ENCODE measurements around the gene AMOTL1.

Gene AMOTL1

GRCh38 chr11:94856443-94856842 is 88.3 kb downstream of the AMOTL1 start:
- no peak overlapping the region for H3K27ac ChIP-seq (ENCODE audit: low read depth, low read length)
- no peak overlapping the region for H2AFZ ChIP-seq (ENCODE audit: low read length, unreplicated experiment)
- no peaks in the 10 kb centered on the region for H3K27me3 ChIP-seq (ENCODE audit: insufficient read depth, low read length)
- no peaks in the 10 kb centered on the region for H3K79me2 ChIP-seq (ENCODE audit: control insufficient read depth, insufficient read depth, low read length, unreplicated experiment)
- H3K36me3 ChIP-seq (ENCODE audit: insufficient read depth, low read length): peaks cover 47% of the 10 kb centered on the region
- H3K4me1 ChIP-seq (ENCODE audit: control insufficient read depth, insufficient read depth, low read length, unreplicated experiment): no peaks in the 10 kb centered on the region
- H3K4me3 ChIP-seq (ENCODE audit: low read depth, low read length): no peak overlapping the region

GRCh38 chr11:94857337-94857736 is 89.2 kb downstream of the AMOTL1 start:
- peaks cover 47% of the 10 kb centered on the region for H3K36me3 ChIP-seq (ENCODE audit: insufficient read depth, low read length)
- H3K4me1 ChIP-seq (ENCODE audit: control insufficient read depth, insufficient read depth, low read length, unreplicated experiment): no peaks in the 10 kb centered on the region
- H3K27ac ChIP-seq (ENCODE audit: low read depth, low read length): no peak overlapping the region
- H2AFZ ChIP-seq (ENCODE audit: low read length, unreplicated experiment): no peak overlapping the region
- no peak overlapping the region for H3K4me3 ChIP-seq (ENCODE audit: low read depth, low read length)
- H3K79me2 ChIP-seq (ENCODE audit: control insufficient read depth, insufficient read depth, low read length, unreplicated experiment): no peaks in the 10 kb centered on the region
- H3K27me3 ChIP-seq (ENCODE audit: insufficient read depth, low read length): no peaks in the 10 kb centered on the region

GRCh38 chr11:94858012-94858705 is 90.0 kb downstream of the AMOTL1 start:
- H3K27ac ChIP-seq (ENCODE audit: low read depth, low read length): no peak overlapping the region
- H3K4me1 ChIP-seq (ENCODE audit: control insufficient read depth, insufficient read depth, low read length, unreplicated experiment): peaks cover 4% of the 10 kb centered on the region
- H3K36me3 ChIP-seq (ENCODE audit: insufficient read depth, low read length): peaks cover 43% of the 10 kb centered on the region
- no peak overlapping the region for H2AFZ ChIP-seq (ENCODE audit: low read length, unreplicated experiment)
- H3K4me3 ChIP-seq (ENCODE audit: low read depth, low read length): no peak overlapping the region
- no peaks in the 10 kb centered on the region for H3K79me2 ChIP-seq (ENCODE audit: control insufficient read depth, insufficient read depth, low read length, unreplicated experiment)
- H3K27me3 ChIP-seq (ENCODE audit: insufficient read depth, low read length): no peaks in the 10 kb centered on the region

GRCh38 chr11:94860333-94860732 is 92.2 kb downstream of the AMOTL1 start:
- Histone ChIP-seq H3K27ac (ENCODE audit: low read depth, low read length) (no peak overlapping the region), H3K4me1 (ENCODE audit: control insufficient read depth, insufficient read depth, low read length, unreplicated experiment) (peaks cover 9% of the 10 kb centered on the region), H3K4me3 (ENCODE audit: low read depth, low read length) (no peak overlapping the region), H2AFZ (ENCODE audit: low read length, unreplicated experiment) (no peak overlapping the region), H3K79me2 (ENCODE audit: control insufficient read depth, insufficient read depth, low read length, unreplicated experiment) (no peaks in the 10 kb centered on the region), H3K27me3 (ENCODE audit: insufficient read depth, low read length) (no peaks in the 10 kb centered on the region), H3K36me3 (ENCODE audit: insufficient read depth, low read length) (peaks cover 42% of the 10 kb centered on the region)

GRCh38 chr11:94861306-94861845 is 93.2 kb downstream of the AMOTL1 start:
- H3K4me1 ChIP-seq (ENCODE audit: control insufficient read depth, insufficient read depth, low read length, unreplicated experiment): peaks cover 9% of the 10 kb centered on the region
- no peaks in the 10 kb centered on the region for H3K79me2 ChIP-seq (ENCODE audit: control insufficient read depth, insufficient read depth, low read length, unreplicated experiment)
- H3K36me3 ChIP-seq (ENCODE audit: insufficient read depth, low read length): peaks cover 49% of the 10 kb centered on the region
- no peak overlapping the region for H3K27ac ChIP-seq (ENCODE audit: low read depth, low read length)
- H3K27me3 ChIP-seq (ENCODE audit: insufficient read depth, low read length): no peaks in the 10 kb centered on the region
- H2AFZ ChIP-seq (ENCODE audit: low read length, unreplicated experiment): no peak overlapping the region
- H3K4me3 ChIP-seq (ENCODE audit: low read depth, low read length): no peak overlapping the region

GRCh38 chr11:94862926-94863880 is 95.0 kb downstream of the AMOTL1 start:
- Histone ChIP-seq H3K27me3 (ENCODE audit: insufficient read depth, low read length) (no peaks in the 10 kb centered on the region), H3K79me2 (ENCODE audit: control insufficient read depth, insufficient read depth, low read length, unreplicated experiment) (no peaks in the 10 kb centered on the region), H2AFZ (ENCODE audit: low read length, unreplicated experiment) (no peak overlapping the region), H3K4me3 (ENCODE audit: low read depth, low read length) (no peak overlapping the region), H3K4me1 (ENCODE audit: control insufficient read depth, insufficient read depth, low read length, unreplicated experiment) (peaks cover 9% of the 10 kb centered on the region), H3K36me3 (ENCODE audit: insufficient read depth, low read length) (peaks cover 43% of the 10 kb centered on the region), H3K27ac (ENCODE audit: low read depth, low read length) (peak overlapping the region; percentile 48; the same call in 1 of the 2 replicates)

GRCh38 chr11:94864506-94865045 is 96.4 kb downstream of the AMOTL1 start:
- Histone ChIP-seq H3K27ac (ENCODE audit: low read depth, low read length) (no peak overlapping the region), H3K79me2 (ENCODE audit: control insufficient read depth, insufficient read depth, low read length, unreplicated experiment) (no peaks in the 10 kb centered on the region), H3K27me3 (ENCODE audit: insufficient read depth, low read length) (no peaks in the 10 kb centered on the region), H3K36me3 (ENCODE audit: insufficient read depth, low read length) (peaks cover 37% of the 10 kb centered on the region), H2AFZ (ENCODE audit: low read length, unreplicated experiment) (no peak overlapping the region), H3K4me3 (ENCODE audit: low read depth, low read length) (no peak overlapping the region), H3K4me1 (ENCODE audit: control insufficient read depth, insufficient read depth, low read length, unreplicated experiment) (peaks cover 9% of the 10 kb centered on the region)

GRCh38 chr11:94866231-94866822 is 98.2 kb downstream of the AMOTL1 start:
- no peaks in the 10 kb centered on the region for H3K79me2 ChIP-seq (ENCODE audit: control insufficient read depth, insufficient read depth, low read length, unreplicated experiment)
- peaks cover 37% of the 10 kb centered on the region; the same call in 1 of the 2 replicates for H3K36me3 ChIP-seq (ENCODE audit: insufficient read depth, low read length)
- no peak overlapping the region for H2AFZ ChIP-seq (ENCODE audit: low read length, unreplicated experiment)
- H3K27ac ChIP-seq (ENCODE audit: low read depth, low read length): no peak overlapping the region
- no peaks in the 10 kb centered on the region for H3K27me3 ChIP-seq (ENCODE audit: insufficient read depth, low read length)
- H3K4me1 ChIP-seq (ENCODE audit: control insufficient read depth, insufficient read depth, low read length, unreplicated experiment): peaks cover 9% of the 10 kb centered on the region
- no peak overlapping the region for H3K4me3 ChIP-seq (ENCODE audit: low read depth, low read length)

- H3K27me3 ChIP-seq (ENCODE audit: insufficient read depth, low read length): no peaks in the 10 kb centered on the region
- H3K79me2 ChIP-seq (ENCODE audit: control insufficient read depth, insufficient read depth, low read length, unreplicated experiment): no peaks in the 10 kb centered on the region
- H3K36me3 ChIP-seq (ENCODE audit: insufficient read depth, low read length): peaks cover 37% of the 10 kb centered on the region; the same call in 1 of the 2 replicates
- H3K4me3 ChIP-seq (ENCODE audit: low read depth, low read length): no peak overlapping the region
- H3K4me1 ChIP-seq (ENCODE audit: control insufficient read depth, insufficient read depth, low read length, unreplicated experiment): peaks cover 9% of the 10 kb centered on the region
- H2AFZ ChIP-seq (ENCODE audit: low read length, unreplicated experiment): no peak overlapping the region
- no peak overlapping the region for H3K27ac ChIP-seq (ENCODE audit: low read depth, low read length)
Observed at GRCh38 chr11:94866936-94867795, 99.0 kb downstream of the AMOTL1 start.
